ENCODE results near the gene MIPEP. TPM values are rescaled to one million over a fixed set of nuclear protein-coding genes. Genes with fewer than 3 reads are reported as not detected.

MIPEP gene
- total RNA-seq, 4 donors from 2014 or later: 5.2 to 20.1 (median 17.8) TPM

DNA sequence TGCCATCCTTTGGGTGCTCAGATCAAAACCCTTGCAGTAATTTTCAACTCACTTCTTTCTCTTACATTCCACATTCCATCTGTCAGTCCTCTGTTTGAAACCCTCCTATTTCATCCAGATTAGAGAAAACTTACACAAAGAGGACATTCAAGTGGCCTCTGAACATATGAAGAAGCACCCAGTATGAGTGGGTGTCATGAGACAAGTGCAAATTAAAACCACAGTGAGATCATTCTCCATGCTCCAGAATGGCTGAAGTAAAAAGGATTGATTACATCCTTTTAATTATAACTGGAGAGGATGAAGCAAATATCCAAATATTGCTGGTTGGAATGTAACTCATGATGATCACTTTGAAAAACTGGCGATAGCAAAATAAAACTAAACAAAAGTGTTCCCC lies 96.5 kb downstream of the MIPEP start:
- intact Hi-C loops (cut with DNase I; ENCODE audit: low total_unique reads): no loop called here
- no peak for DNase-seq
- TF ChIP-seq, protein P1, sequence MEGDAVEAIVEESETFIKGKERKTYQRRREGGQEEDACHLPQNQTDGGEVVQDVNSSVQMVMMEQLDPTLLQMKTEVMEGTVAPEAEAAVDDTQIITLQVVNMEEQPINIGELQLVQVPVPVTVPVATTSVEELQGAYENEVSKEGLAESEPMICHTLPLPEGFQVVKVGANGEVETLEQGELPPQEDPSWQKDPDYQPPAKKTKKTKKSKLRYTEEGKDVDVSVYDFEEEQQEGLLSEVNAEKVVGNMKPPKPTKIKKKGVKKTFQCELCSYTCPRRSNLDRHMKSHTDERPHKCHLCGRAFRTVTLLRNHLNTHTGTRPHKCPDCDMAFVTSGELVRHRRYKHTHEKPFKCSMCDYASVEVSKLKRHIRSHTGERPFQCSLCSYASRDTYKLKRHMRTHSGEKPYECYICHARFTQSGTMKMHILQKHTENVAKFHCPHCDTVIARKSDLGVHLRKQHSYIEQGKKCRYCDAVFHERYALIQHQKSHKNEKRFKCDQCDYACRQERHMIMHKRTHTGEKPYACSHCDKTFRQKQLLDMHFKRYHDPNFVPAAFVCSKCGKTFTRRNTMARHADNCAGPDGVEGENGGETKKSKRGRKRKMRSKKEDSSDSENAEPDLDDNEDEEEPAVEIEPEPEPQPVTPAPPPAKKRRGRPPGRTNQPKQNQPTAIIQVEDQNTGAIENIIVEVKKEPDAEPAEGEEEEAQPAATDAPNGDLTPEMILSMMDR (IDR thresholded peaks at IDR 0.05): no peak
- TF ChIP-seq EP300 (IDR thresholded peaks at IDR 0.05; ENCODE audit: low read depth) (no peak), POLR2A (IDR thresholded peaks at IDR 0.05) (no peak), POLR2AphosphoS5 (IDR thresholded peaks at IDR 0.05) (no peak)

DNA sequence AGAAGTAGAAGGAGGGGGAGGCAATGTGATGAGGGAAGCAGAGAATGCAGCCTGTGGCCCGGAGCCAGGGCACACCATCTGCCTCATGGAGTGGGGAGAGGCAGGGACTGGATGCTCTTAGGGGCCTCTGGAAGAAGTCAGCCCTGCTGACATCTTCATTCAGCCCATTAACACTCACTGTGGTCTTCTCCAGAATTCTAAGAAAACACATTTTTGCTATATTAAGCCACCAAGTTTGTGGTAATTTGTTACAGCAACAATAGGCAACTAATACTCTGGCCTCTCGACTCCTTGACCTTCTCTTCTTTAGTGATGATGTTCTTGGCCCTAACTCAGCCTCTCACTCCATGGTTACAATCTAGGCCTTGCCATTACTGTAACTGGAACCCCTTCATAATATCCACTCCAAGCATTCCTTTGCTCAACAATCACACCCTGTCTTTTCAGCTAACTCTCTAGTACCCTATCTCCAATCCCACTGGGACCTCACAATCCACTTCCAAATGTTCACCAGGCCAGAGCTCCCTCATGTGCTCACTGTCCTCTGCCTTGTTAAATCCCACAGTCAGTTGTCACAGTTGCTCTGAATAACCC lies 98.5 kb downstream of the MIPEP start:
- Histone ChIP-seq H3K27ac (no peak overlapping the region), H3K4me1 (peaks cover 0 to 8% (median 2%) of the 10 kb centered on the region in 4 donors), H3K27me3 (no peaks in the 10 kb centered on the region), H3K36me3 (no peaks in the 10 kb centered on the region), H3K4me3 (no peak overlapping the region), H3K9me3 (no peaks in the 10 kb centered on the region)
- no peak for DNase-seq
- intact Hi-C loops (cut with DNase I; ENCODE audit: low total_unique reads) (no loop called here), in situ Hi-C loops (cut with MboI; ENCODE audit: low pct_ligation_motif_present in 1 of 4, low pct_unique_long_range_greater_than_20kb in 1 of 4, low sequenced_read_pairs in 3 of 4) (no loop called here)
- 84 to 100% methylated on average over 2 of the region's 2 CpGs for WGBS, 2 donors (ENCODE audit: low coverage in 1 of 2)
- TF ChIP-seq POLR2AphosphoS5 (IDR thresholded peaks at IDR 0.05): no peak
- TF ChIP-seq POLR2A (IDR thresholded peaks at IDR 0.05): no peak

More for the DNA sequence above, 96.5 kb downstream of the MIPEP start:
- no peaks in the 10 kb centered on the region for H3K36me3 ChIP-seq
- peaks cover 0 to 8% (median 2%) of the 10 kb centered on the region in 4 donors for H3K4me1 ChIP-seq
- H3K27ac ChIP-seq: no peak overlapping the region
- no peak overlapping the region for H3K4me3 ChIP-seq
- in situ Hi-C loops (cut with MboI; ENCODE audit: low pct_ligation_motif_present in 1 of 4, low pct_unique_long_range_greater_than_20kb in 1 of 4, low sequenced_read_pairs in 3 of 4): no loop called here
- 82 to 100% methylated on average over 1 of the region's 1 CpG for WGBS, 2 donors (ENCODE audit: low coverage in 1 of 2)
- H3K27me3 ChIP-seq: no peaks in the 10 kb centered on the region
- no peaks in the 10 kb centered on the region for H3K9me3 ChIP-seq

DNA sequence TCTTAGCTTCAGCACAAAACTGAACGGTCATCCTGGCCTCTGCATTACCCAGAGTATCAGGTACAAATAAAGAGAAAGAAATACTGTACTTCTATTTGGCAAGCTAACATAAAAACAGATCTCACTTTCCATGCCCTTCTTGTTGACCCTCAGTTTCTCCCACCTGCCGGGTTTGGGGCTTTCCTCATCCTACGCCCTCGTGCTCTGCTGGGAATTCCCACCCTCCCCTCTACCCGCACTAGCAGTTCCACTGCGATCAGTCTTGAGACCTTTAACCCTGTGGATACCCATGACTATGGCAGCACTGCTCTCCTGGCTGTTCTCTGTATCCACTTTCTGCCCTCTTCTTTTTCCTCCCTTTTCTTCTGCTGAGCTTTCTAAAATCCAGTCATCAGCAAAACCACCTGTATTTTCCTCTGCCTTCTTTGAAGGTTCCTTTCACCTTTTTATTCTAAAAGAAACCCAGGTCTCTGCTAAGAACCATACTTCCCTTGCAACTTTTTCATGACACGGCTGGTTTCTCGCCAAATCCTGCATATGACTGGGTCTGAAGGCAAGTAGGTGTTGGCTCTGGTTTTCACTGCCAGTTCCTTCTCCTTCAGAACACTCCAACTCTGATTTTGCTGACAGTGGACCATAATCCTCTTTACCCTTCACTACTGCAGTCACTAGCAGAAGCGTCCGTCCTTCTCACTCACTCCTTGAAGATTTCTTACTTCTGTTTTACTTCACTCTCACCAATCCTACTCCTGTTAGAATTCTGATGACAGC lies 99.4 kb downstream of the MIPEP start:
- Histone ChIP-seq H3K4me1 (peaks cover 0 to 2% (median under 1%) of the 10 kb centered on the region in 4 donors), H3K9me3 (no peaks in the 10 kb centered on the region), H3K36me3 (no peaks in the 10 kb centered on the region), H3K27me3 (no peaks in the 10 kb centered on the region), H3K27ac (no peak overlapping the region), H3K4me3 (no peak overlapping the region)
- no peak for DNase-seq
- in situ Hi-C loops (cut with MboI; ENCODE audit: low pct_ligation_motif_present in 1 of 4, low pct_unique_long_range_greater_than_20kb in 1 of 4, low sequenced_read_pairs in 3 of 4) (no loop called here), intact Hi-C loops (cut with DNase I; ENCODE audit: low total_unique reads) (no loop called here)
- TF ChIP-seq EP300 (IDR thresholded peaks at IDR 0.05; ENCODE audit: low read depth) (no peak), POLR2AphosphoS5 (IDR thresholded peaks at IDR 0.05) (no peak), POLR2A (IDR thresholded peaks at IDR 0.05) (no peak)
- TF ChIP-seq, protein P1 (IDR thresholded peaks at IDR 0.05): no peak
- WGBS, 2 donors (ENCODE audit: low coverage in 1 of 2): 73 to 83% methylated on average over 5 to 10 of the region's 10 CpGs

DNA sequence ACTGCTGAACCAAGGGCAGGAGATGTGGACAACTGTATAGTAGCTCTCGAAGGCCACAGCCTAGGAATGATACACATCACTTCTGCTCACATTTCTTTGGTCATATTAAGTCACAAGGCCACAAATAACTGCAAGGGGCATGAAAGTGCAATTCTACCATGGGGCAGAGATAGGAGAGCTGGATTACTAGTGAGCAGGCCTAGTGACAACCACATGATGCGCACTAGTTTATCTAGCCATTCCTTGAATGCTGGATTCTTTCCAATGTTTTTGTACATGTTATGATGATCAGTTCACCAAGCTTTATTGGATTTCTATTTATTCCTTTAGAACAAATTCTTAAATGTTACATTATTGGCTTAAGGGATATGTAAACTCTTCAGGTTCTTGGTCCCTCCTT lies 100.7 kb downstream of the MIPEP start:
- Histone ChIP-seq H3K4me1 (no peaks in the 10 kb centered on the region), H3K4me3 (no peak overlapping the region), H3K27ac (no peak overlapping the region), H3K27me3 (no peaks in the 10 kb centered on the region), H3K9me3 (no peaks in the 10 kb centered on the region), H3K36me3 (no peaks in the 10 kb centered on the region)
- in situ Hi-C loops (cut with MboI; ENCODE audit: low pct_ligation_motif_present in 1 of 4, low pct_unique_long_range_greater_than_20kb in 1 of 4, low sequenced_read_pairs in 3 of 4) (no loop called here), intact Hi-C loops (cut with DNase I; ENCODE audit: low total_unique reads) (no loop called here)
- TF ChIP-seq EP300 (IDR thresholded peaks at IDR 0.05; ENCODE audit: low read depth) (no peak), POLR2AphosphoS5 (IDR thresholded peaks at IDR 0.05) (no peak)
- DNase-seq: no peak
- 73 to 92% methylated on average over 2 of the region's 2 CpGs for whole genome bisulfite sequencing, 2 donors (ENCODE audit: low coverage in 1 of 2)

DNA sequence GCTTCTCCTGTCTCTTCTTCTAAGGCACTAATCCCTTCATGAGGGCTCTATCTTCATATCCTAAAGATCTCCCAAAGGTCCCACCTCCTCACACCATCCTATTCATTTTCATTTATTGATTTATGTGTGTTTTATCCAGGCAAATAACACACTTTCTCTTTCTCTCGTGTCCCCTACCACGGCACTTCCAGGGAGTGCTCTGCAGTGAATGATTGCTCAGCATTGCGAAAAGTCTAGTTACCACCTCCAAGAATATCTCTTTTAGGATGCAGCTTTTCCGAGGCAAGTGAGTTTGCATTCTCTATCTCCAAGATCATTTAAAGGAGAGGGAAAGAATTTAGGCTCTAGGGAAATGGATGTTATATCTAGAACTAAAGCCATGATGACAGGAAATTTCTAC lies 101.7 kb downstream of the MIPEP start:
- H3K4me1 ChIP-seq: no peaks in the 10 kb centered on the region
- no peaks in the 10 kb centered on the region for H3K9me3 ChIP-seq
- 70 to 74% methylated on average over 4 of the region's 4 CpGs for WGBS, 2 donors (ENCODE audit: low coverage in 1 of 2)
- no peaks in the 10 kb centered on the region for H3K36me3 ChIP-seq
- DNase-seq: no peak
- no peak overlapping the region for H3K4me3 ChIP-seq
- no peaks in the 10 kb centered on the region for H3K27me3 ChIP-seq
- TF ChIP-seq POLR2A (IDR thresholded peaks at IDR 0.05) (no peak), EP300 (IDR thresholded peaks at IDR 0.05; ENCODE audit: low read depth) (no peak), POLR2AphosphoS5 (IDR thresholded peaks at IDR 0.05) (no peak)
- TF ChIP-seq, protein P1 (IDR thresholded peaks at IDR 0.05): no peak
- H3K27ac ChIP-seq: no peak overlapping the region
- in situ Hi-C loops (cut with MboI; ENCODE audit: low pct_ligation_motif_present in 1 of 4, low pct_unique_long_range_greater_than_20kb in 1 of 4, low sequenced_read_pairs in 3 of 4): no loop called here
- intact Hi-C loops (cut with DNase I; ENCODE audit: low total_unique reads): no loop called here

All from transverse colon (tissue), 4 donors.